H1 (cell line): ENCODE measurements around the gene MLH3.

Experiments used
- BACH1 ChIP-seq: IDR thresholded peaks from 2 replicates; pipeline ENCODE4 v1.6.1; 2012; ENCODE audit warnings: low read length, improper control_type of control experiment
- CEBPB ChIP-seq: IDR thresholded peaks from 2 replicates; pipeline ENCODE4 v1.6.1; 2012; ENCODE audit warnings: low read depth, low read length
- CTCF ChIP-seq, 3 experiments: IDR thresholded peaks; 1 replicate in 2 of 3; 2 replicates in 1 of 3; pipeline versions ENCODE4 v1.5.1 to v1.6.1; 2011; ENCODE audit warnings: low read length in 3 of 3, mild to moderate bottlenecking in 3 of 3, inconsistent platforms in 2 of 3, low read depth in 1 of 3, moderate library complexity in 1 of 3; ENCODE audit not compliant: insufficient read depth in 1 of 3; ENCODE audit errors: control extremely low read depth in 1 of 3
- EZH2 ChIP-seq: fragments of 200-600 bp; sonication (generic); IDR thresholded peaks from 2 replicates; pipeline ENCODE4 v1.7.1; 2012; ENCODE audit warnings: low read depth, mild to moderate bottlenecking, moderate library complexity, low read length, inconsistent platforms; ENCODE audit not compliant: severe bottlenecking
- FOSL1 ChIP-seq: IDR thresholded peaks from 2 replicates; pipeline ENCODE4 v1.6.1; 2011; ENCODE audit warnings: mild to moderate bottlenecking, low read depth, low read length, moderate library complexity; ENCODE audit not compliant: insufficient read depth
- GABPA ChIP-seq: IDR thresholded peaks from 2 replicates; pipeline ENCODE4 v1.6.1; 2011; ENCODE audit warnings: mild to moderate bottlenecking, low read length, moderate library complexity, borderline replicate concordance; ENCODE audit not compliant: insufficient read depth
- GTF2F1 ChIP-seq: IDR thresholded peaks from 2 replicates; pipeline ENCODE4 v1.6.1; 2012; ENCODE audit warnings: low read depth, low read length, improper control_type of control experiment, borderline replicate concordance
- HDAC2 ChIP-seq, 2 experiments: fragments of 300-600 bp in 1 of 2; sonication (generic) in 1 of 2; IDR thresholded peaks; 2 replicates each; pipeline ENCODE4 v1.6.1; 2011 to 2012; ENCODE audit warnings: low read depth in 2 of 2, low read length in 2 of 2, mild to moderate bottlenecking in 2 of 2, moderate library complexity in 2 of 2, borderline replicate concordance in 1 of 2, inconsistent platforms in 1 of 2
- NRF1 ChIP-seq: IDR thresholded peaks from 2 replicates; pipeline ENCODE4 v1.6.1; 2011; ENCODE audit warnings: mild to moderate bottlenecking, low read depth, low read length, improper control_type of control experiment
- POLR2A ChIP-seq, 2 experiments: IDR thresholded peaks; 1 replicate in 1 of 2; 2 replicates in 1 of 2; pipeline ENCODE4 v1.6.1; 2011; ENCODE audit warnings: low read depth in 2 of 2, low read length in 2 of 2, mild to moderate bottlenecking in 2 of 2; ENCODE audit errors: control extremely low read depth in 1 of 2
- POLR2AphosphoS5 ChIP-seq: IDR thresholded peaks from 2 replicates; pipeline ENCODE4 v1.6.1; 2011; ENCODE audit warnings: low read depth, low read length
- RAD21 ChIP-seq, 2 experiments: IDR thresholded peaks in 1 of 2; conservative IDR thresholded peaks in 1 of 2; 2 replicates each; pipeline ENCODE4 v1.6.1; 2011; ENCODE audit warnings: low read depth in 2 of 2, low read length in 2 of 2, improper control_type of control experiment in 1 of 2, inconsistent platforms in 1 of 2, mild to moderate bottlenecking in 1 of 2, moderate library complexity in 1 of 2
- TAF1 ChIP-seq: IDR thresholded peaks from 2 replicates; pipeline ENCODE4 v1.6.1; 2011; ENCODE audit warnings: mild to moderate bottlenecking, low read depth, low read length
- TEAD4 ChIP-seq: IDR thresholded peaks from 2 replicates; pipeline ENCODE4 v1.6.1; 2012; ENCODE audit warnings: low read depth, low read length, inconsistent platforms, mixed read lengths

GRCh38 chr14:75044322-75044721, 6.9 kb downstream of the MLH3 start:
- TF ChIP-seq CTCF (IDR thresholded peaks at IDR 0.05; ENCODE audit: control extremely low read depth in 1 of 3, insufficient read depth in 1 of 3, low read depth in 1 of 3, low read length in 3 of 3) (no peak), POLR2A (IDR thresholded peaks at IDR 0.05; ENCODE audit: control extremely low read depth in 1 of 2, low read depth in 2 of 2, low read length in 2 of 2) (no peak), TEAD4 (no peak), HDAC2 (IDR thresholded peaks at IDR 0.05; ENCODE audit: borderline replicate concordance in 1 of 2, low read depth in 2 of 2, low read length in 2 of 2) (no peak), CEBPB (no peak), POLR2AphosphoS5 (no peak), GABPA (no peak), RAD21 (IDR thresholded peaks at IDR 0.05 in 1 of 2, conservative IDR thresholded peaks at IDR 0.05 in 1 of 2; ENCODE audit: low read depth in 2 of 2, low read length in 2 of 2) (no peak), TAF1 (no peak), GTF2F1 (no peak), FOSL1 (no peak), NRF1 (no peak), BACH1 (no peak), EZH2 (no peak)
